ENCODE measurements around the gene NACAD.

DNA sequence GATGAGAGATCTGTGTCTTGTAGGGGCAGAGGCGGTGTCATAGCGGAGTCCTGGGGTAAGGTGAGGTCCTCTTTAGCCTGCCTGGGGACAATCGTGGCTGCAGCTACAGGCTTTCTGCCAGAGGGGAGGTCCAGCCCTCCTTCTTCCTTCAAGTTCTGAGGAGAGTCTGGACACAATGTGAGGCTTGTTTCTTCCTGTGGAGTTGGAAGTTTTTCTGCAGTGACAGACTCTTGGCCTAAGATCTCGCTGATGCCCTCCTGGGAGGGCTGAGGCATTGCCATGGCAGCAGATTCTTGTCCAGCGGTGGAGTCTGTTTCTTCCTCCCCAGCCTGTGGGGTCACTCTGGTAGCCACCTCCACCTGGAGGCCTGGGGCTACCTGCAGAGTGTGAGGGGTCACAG lies 4.4 kb downstream of the NACAD start:
- TF ChIP-seq POLR2AphosphoS5 (IDR thresholded peaks at IDR 0.05; ENCODE audit: low read depth) (no peak), GABPA (IDR thresholded peaks at IDR 0.05; ENCODE audit: low read depth) (no peak), SPI1 (IDR thresholded peaks at IDR 0.05; ENCODE audit: borderline replicate concordance, low read depth) (no peak)
- TF ChIP-seq, protein P1, sequence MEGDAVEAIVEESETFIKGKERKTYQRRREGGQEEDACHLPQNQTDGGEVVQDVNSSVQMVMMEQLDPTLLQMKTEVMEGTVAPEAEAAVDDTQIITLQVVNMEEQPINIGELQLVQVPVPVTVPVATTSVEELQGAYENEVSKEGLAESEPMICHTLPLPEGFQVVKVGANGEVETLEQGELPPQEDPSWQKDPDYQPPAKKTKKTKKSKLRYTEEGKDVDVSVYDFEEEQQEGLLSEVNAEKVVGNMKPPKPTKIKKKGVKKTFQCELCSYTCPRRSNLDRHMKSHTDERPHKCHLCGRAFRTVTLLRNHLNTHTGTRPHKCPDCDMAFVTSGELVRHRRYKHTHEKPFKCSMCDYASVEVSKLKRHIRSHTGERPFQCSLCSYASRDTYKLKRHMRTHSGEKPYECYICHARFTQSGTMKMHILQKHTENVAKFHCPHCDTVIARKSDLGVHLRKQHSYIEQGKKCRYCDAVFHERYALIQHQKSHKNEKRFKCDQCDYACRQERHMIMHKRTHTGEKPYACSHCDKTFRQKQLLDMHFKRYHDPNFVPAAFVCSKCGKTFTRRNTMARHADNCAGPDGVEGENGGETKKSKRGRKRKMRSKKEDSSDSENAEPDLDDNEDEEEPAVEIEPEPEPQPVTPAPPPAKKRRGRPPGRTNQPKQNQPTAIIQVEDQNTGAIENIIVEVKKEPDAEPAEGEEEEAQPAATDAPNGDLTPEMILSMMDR (IDR thresholded peaks at IDR 0.05; ENCODE audit: insufficient read depth, low read length), result no peak
